HG02642 (cell line): ENCODE measurements around the gene PVALB.

ENCODE experiments used
- ATAC-seq: cut with Tn5 transposase; IDR thresholded peaks from one replicate; pipeline ENCODE4 v1.9.1; 2021; ENCODE audit warnings: mild to moderate bottlenecking; ENCODE audit not compliant: unreplicated experiment, poor library complexity

PVALB gene

DNA sequence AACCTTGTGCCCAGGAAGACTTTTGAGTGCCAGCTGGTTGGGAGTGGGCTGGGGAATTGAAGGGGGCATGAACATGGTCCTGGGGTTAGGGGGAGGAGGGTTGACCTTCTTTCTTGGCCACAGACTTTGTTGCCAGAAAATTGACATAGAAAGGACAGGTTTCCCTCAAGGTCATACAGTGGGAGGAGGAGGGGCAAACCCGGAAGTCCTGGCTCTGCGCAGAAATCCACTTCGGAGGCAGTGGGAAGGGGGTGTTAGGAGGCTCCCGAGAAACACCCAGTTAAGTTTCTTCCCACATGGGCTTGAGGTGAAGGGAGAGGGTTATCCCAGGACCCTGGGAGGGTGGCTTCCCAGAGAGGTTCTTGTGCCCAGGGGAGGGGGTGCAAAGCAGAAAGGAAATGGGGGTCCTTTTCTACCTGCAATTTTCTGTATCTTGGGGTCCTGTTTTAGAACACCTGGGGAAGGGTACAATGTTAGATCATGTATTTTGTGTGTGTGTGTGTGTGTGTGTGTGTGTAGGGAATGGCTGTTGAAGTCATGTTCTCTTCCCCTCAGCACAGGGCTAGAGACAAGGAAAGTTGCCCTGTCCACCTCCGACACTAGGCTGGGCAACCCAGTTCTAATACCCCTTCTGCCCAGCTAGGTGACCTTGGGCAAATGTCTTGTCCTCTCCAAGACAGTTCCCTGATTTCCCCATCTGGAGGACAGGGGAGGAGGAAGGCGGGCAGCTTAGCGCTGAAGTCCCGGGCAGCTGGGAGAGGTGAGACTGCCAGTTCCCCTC is 1.1 kb downstream of the PVALB start:
- ATAC-seq: no peak

DNA sequence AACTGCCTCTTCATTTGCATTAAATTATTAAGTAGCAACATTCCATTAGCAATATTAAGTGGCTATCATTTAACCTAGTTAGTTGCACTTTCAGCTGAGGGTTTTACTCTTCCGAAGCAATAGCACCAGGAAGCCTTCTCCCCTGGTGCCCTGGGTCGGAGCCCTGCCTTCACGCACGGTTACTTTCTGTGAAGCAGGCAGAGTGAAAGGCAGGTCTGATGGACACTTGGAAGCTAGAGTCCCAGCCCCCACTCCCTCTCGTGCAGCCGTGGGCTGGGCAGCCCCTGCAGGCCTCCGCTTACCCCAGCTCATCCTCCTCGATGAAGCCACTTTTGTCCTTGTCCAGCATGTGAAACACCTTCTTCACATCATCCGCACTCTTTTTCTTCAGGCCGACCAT is 2.0 kb downstream of the PVALB start:
- ATAC-seq: no peak

GRCh38 chr22:36811094-36811800 is 5.6 kb downstream of the PVALB start:
- ATAC-seq: no peak

DNA sequence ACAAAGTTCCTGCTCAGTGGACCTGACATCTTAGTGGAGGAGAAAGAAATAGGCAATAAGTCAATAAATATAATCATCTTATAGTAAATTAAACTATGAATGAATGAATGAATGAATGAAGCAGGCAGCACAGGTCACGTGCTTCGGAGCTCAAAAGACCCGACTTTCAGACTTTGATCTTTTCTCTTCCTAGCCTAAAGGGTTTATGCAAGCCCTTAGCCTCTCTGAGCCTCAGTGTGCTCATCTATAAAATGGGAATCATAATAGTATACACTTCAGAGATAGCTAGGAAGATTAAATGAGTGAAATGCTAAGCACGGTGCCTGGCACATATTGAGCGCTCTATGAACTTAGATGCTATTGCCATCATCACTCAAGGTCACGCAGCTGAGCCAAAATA is 7.5 kb downstream of the PVALB start:
- ATAC-seq: no peak

DNA sequence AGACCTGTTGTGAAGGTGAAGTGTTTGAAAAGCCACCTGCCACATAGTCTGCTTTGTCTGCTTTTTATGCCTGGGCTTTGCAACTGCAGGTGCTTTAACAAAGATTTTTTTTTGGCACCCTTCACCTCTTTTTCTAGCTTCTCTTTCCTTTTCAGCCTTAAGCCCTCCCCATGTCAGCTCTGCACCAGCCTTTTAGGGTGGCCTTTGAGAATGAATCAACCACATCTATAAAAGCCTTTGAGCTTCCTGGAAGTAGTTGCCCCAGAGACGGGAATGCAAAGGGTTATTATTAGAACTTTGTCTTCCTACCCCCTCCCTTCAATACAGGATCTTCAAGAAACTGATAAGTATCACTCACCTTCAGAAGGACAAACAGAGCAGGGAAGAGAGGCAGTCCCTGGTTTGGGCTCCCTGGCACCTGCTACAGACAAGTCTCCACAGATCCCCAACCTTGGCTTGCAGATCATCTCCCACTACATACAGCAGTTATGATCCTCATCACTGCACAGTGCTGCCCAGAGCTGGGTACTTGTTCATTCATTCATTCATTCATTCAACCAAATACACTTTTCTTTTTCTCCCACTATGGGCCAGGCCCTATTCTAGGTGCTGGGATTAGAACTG is 8.0 kb downstream of the PVALB start:
- ATAC-seq: no peak

GRCh38 chr22:36807627-36808026 is 9.2 kb downstream of the PVALB start:
- no peak for ATAC-seq

DNA sequence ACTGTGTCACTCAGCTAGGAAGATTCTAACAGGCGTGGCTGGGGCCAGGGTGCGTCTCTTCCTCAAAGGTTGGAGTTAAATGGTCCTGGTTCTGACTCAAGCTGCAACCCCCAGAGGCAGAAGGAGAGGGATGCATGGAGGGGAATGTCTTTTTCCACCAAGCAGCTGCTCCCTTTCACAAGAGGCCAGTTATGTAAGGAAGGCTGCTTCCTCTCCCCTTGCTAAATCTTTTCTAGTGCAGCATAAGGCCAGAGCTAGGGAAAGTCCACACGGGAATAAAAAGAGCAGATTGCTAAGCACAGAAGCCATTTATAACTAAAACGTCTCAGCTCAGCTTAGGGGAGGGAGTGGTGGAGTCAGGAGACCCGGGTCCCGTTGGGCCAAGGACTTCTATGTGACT is 10.0 kb downstream of the PVALB start:
- ATAC-seq: no peak

DNA sequence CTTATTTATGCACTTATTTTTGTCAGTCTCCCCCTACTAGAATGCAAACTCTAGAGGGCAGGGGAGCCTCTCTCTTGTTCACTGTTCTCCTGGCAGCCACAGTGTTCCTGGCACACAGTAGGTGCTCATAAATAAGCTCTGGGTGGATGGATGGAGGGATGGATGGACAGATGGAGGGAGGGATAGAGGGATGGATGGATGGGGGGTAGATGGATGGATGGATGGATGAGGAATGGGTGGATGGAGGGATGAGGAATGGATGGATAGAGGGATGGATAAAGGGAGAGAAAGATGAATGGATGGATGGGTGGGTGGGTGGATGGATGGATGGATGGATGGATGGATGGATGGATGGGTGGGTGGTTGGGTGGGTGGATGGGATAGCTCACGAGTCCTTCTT is 13.5 kb downstream of the PVALB start:
- ATAC-seq: no peak

GRCh38 chr22:36798674-36799066 is 18.2 kb downstream of the PVALB start:
- no peak for ATAC-seq

- no peak for ATAC-seq
Measured at GRCh38 chr22:36797911-36798673, 18.7 kb downstream of the PVALB start.

GRCh38 chr22:36797374-36797773 is 19.5 kb downstream of the PVALB start:
- no peak for ATAC-seq

DNA sequence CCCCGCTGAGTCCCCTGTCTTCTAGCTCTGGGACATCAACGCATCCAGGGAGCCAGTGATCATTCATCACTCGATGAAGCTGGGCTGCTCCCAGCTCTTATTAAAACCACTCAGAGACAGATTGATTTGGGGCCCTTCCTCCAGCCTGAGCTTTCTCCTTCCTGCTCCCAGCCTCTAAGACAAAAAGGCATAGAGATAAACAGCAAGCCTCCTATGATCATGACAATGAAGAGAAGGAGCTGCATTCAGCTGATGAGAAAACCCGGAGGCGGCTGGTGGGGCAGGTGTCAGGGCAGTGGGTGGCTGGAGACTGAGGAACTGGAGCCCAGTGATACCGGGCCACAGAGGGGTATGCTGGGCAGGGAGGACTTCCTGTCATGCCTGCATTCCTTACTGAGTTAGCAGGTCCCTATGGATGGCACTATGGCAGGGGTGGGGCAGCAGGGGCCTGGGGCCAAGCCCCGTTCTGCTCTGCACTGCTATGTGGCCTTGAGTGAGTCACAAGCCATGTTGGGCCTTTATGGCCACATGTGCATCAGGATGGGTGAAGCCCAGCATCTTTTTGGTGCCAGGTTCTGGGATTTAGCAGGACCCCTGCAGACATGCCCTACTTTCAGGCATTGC is 20.2 kb downstream of the PVALB start:
- ATAC-seq: no peak

- no peak for ATAC-seq
Measured at GRCh38 chr22:36795633-36796032, 21.2 kb downstream of the PVALB start.

- no peak for ATAC-seq
Measured at GRCh38 chr22:36790648-36791047, 26.2 kb downstream of the PVALB start.

GRCh38 chr22:36787204-36787988 is 29.4 kb downstream of the PVALB start:
- no peak for ATAC-seq

DNA sequence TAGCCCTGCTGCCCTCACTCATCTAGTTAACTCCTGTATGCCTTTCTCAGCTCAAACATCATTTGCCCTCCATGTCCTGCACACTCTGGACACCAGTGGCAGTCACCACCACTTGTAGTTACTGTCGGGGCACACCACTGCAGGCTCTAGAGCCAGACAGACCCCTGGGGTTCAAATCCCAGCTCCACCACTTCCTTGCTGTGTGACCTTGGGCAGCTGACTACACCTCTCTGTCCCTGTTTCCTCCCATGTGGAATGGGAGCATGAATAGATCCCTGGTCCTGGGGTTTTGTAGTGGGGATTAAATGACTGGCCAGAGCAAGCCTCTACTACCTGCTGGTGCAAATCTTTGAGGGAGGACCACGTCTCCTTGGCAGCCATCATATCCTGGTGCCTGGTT is 33.1 kb downstream of the PVALB start:
- ATAC-seq: no peak

- peak; percentile 74 for ATAC-seq
Measured at GRCh38 chr22:36781656-36782627, 34.9 kb downstream of the PVALB start.

GRCh38 chr22:36778020-36778419 is 38.8 kb downstream of the PVALB start:
- no peak for ATAC-seq
